Body of pancreas (tissue), 4 donors: ENCODE results near the gene MYO16.

Experiments
- POLR2A ChIP-seq, 3 donors: fragments of 450-650 bp; IDR thresholded peaks; one replicate each; pipeline ENCODE4 v1.6.1; 2016; ENCODE audit warnings: antibody characterized with exemption in 3 of 3, mild to moderate bottlenecking in 2 of 3
- TF ChIP-seq, protein P1 (sequence below), 7 experiments: fragments of 450-650 bp in 4 of 7; fragments of 200-600 bp in 3 of 7; sonication (generic) in 3 of 7; IDR thresholded peaks; one replicate each; pipeline ENCODE4 v1.5.1; 2016 to 2019; ENCODE audit warnings: antibody characterized with exemption in 7 of 7

DNA sequence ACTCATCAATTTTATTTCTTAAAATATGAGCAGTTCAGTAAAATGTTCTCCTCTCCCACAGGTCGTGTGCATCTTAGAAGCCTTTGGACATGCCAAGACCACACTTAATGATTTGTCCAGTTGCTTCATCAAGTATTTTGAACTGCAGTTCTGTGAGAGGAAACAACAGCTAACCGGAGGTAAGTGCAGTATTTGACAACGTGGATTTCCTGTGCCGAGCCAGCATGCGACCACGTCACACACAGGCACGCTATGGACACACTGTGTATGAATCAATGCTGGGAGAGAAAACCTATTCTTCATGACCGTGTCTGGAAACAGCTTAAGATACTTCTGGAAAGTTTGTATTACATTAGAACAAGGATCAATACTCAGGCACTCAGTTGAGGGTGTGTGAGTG lies 268.5 kb downstream of the MYO16 start:
- TF ChIP-seq, protein P1, sequence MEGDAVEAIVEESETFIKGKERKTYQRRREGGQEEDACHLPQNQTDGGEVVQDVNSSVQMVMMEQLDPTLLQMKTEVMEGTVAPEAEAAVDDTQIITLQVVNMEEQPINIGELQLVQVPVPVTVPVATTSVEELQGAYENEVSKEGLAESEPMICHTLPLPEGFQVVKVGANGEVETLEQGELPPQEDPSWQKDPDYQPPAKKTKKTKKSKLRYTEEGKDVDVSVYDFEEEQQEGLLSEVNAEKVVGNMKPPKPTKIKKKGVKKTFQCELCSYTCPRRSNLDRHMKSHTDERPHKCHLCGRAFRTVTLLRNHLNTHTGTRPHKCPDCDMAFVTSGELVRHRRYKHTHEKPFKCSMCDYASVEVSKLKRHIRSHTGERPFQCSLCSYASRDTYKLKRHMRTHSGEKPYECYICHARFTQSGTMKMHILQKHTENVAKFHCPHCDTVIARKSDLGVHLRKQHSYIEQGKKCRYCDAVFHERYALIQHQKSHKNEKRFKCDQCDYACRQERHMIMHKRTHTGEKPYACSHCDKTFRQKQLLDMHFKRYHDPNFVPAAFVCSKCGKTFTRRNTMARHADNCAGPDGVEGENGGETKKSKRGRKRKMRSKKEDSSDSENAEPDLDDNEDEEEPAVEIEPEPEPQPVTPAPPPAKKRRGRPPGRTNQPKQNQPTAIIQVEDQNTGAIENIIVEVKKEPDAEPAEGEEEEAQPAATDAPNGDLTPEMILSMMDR (IDR thresholded peaks at IDR 0.05), result no peak
- TF ChIP-seq POLR2A (IDR thresholded peaks at IDR 0.05), result no peak
